RKO (cell line): Measurements from ENCODE around the gene PPOX.

Experiments
- DNase-seq: peaks from one replicate; pipeline ENCODE4 v3.0.0-alpha.2; 2016; ENCODE audit warnings: low spot score

The PPOX gene

DNA sequence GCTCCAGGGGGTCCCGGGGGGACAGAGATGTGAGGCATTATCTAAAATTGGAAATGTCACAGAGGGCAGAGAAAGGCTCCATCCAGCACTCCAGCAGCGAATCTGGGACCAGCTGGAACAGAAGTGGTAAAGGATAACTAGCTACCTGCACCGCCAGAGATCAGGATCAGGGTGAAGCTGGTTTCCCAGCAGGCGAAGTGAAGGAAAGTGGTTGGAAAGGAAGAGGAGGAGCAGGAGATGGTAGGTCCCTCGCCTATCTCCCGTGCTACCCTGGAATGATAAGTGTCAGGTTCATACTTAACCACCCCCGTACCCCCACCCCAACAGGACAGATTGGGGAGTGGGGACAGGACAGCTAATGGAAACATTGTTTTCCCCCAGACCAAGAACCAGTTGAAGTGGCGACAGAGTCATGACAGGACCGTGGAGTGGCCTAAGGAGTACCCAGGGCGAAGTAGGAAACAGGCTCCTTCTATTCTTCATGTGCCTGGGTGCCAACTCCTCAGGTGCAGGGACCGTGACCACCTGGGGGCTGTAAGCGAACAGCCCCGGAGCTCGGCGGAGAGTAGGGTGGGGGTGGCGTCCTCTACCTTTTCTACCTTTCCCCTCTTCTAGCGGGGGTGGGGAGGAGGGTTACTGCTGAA is 10.4 kb downstream of the PPOX start:
- DNase-seq: no peak

- peak; percentile 78 for DNase-seq
Observed at GRCh38 chr1:161177112-161177935, 11.1 kb downstream of the PPOX start, which contains the start of gene B4GALT3. Gene B4GALT3, minus strand, starts transcription at chr1:161177507. Its CDS starts 1,447 bp downstream, at chr1:161176060.

DNA sequence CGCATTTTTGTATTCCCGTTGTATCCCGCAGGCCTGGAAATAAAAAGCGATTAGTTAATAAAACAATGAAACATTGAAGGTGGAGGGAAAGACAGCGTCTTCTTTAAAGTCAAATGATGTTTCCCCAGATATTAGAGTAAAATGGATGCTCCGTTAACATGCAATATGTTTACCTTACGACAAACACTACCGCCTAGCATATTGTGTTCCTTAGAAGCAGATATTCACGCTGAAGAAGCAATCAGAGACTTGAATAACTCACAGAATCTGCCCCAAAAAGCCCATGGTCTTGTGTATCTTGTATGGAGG is 11.7 kb downstream of the PPOX start:
- no peak for DNase-seq

DNA sequence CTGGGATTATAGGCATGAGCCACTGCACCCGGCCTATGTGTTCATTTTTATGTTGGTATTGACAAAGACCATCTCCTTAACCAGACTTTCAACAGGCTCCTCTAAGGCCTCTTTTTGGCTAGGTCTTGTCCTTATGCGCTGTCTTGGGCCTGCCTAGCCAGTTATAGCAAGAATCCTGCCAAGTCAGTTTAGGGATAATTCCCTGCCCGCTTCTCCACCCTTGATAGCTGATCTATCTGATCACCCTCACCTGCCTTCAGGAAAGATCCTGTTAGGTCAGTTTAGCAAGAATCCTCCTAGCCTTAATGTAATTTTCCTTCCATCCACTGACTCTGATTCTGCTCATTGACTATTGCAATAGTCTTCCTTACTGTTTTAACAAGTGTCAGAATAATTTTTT is 13.5 kb downstream of the PPOX start:
- DNase-seq: no peak

DNA sequence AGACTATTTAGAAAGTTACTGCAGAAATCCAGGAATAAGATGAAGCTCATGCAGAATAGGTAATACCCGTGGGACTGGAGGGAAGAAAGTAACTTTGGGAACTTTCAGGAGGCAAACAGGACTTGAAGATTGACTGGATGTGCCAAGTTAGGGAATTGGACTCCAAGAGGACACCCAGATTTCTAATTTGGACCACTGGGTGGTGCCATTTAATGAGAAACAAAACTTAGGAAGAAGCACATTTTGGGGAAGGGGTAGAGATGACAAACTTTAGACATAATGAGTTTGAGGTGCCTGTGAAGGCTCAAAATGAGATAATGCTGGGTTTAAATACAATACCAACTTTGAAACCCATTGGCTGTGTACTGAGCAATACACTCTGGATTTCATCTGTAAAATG is 14.4 kb downstream of the PPOX start:
- DNase-seq: no peak

DNA sequence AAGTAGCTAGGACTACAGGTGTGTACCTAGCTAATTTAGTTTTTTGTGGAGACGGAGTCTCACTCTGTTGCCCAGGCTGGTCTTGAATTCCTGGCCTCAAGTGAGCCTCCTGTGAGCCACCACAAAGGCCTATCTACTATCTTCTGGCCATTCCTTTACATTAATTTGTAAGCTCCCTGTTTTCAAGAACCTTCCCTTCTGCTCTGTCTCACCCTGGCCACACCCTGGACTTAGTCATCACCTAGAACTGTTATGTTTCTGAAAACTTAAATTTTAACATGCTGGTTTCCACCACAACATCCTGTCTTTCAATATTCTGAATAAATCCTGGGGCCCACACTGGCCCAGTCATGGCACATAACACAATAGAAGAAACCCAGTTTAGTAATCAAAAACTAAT is 16.0 kb downstream of the PPOX start:
- peak; percentile 39 for DNase-seq

GRCh38 chr1:161185282-161185682 is 19.1 kb downstream of the PPOX start:
- no peak for DNase-seq

DNA sequence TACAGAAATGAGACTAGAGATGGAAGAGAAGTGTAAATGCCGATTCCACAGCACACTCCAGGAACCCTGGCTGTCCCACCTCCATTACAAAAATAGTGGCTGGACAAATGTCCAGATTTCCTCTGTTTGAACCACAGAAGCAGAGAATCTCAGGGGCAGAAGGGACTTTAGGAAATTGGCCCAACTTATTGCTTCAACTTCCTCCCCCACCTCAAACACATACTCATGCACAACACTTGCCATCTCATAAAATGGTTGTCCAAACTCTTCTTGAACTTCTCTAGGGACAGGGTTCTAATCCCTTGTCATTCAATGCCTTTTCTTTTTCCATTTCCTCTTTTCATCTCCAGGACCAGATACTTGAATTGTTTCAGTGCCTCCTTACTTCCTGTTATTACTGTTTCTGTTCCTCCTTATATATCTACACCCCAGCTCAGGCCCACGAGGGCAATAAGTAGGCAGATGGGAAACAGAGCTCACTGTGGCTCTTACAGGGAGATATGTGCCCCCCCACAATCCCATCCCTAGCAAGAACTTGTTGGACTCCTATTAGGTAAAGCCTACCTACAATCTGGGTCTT is 19.6 kb downstream of the PPOX start:
- no peak for DNase-seq

DNA sequence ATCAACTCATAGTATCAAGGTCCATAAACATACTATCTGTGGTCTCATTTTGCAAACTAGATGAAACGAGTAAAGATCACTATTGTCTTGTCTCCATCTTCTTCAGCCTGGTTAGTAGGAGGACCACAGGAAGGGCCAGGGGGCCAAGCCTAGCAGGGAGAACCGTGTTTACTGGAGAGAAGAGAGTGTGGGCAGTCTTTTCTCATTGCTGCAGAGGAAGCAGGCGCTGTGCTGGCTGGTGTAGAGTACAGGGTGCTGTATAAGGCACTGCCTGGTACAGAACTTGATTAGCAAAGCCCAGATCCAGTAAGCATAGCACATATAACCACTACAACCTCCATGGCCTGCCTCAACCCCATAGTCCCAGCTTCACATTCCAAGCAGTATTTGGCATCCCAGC is 21.1 kb downstream of the PPOX start:
- no peak for DNase-seq

- DNase-seq: no peak
Observed at GRCh38 chr1:161188381-161188780, 22.2 kb downstream of the PPOX start.

DNA sequence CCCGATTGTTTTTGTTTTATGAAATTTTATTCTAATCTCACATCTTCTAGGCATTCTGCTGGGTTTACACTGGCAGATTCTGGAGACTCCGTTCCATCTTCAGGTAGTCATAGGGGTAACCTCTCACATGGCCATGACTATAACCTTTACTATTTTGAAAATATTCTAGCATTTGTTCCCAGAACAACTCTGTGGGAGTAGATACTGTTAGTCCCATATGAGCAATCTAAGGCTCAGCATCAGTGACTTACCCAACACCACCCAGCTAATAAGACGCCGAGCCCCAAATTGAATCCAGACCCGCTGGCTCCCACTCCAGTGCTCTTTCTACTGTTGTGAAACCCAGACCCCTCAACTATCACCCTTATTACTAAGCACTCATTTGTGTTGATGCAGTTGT is 22.8 kb downstream of the PPOX start:
- no peak for DNase-seq

DNA sequence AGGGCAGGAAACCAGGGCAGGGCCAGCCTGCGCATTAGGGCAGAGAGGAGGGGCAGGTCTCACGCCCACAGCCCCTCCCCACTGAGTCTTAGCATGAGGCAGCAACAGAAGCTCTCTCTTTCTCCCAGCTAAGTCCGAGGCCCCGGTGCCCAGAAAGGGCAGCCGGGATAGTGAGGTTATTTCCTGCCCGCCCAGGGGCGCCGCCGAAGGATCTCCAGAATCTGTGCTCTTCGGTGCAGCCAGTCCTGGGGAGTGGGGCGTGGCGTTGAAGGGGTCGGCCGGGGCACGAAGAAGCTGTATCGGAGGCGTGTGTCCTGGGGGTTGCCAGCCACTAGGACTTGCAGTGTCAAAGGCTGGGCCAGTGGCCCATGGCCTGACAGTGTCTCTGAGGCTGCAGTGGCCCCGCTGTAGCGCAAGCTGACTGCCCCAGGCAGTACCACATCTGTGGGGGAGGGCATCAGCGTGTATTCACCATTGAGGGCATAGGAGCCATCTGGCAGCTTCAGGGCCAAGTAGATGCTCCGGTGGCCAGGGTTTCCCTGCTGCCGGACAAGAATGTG is 24.8 kb downstream of the PPOX start:
- DNase-seq: no peak

DNA sequence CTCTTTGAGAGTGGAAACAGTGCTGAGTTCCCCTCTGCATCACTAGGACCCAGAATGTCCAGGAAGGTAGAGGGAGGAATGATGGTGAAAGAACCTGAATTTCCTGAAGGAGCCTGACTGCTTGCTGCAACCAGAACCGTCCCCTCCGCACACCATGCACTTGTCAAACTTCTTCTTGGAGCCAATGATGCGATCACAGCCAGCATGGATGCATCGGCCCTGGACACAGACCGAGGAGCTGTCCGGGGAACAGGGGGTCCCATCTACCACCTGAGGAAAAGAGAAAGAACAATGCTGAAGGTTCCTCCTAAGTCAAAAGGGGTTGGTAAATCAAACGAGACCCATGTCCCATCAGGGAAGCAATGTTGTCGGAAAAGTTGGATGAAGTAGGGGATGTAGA is 25.7 kb downstream of the PPOX start:
- no peak for DNase-seq

DNA sequence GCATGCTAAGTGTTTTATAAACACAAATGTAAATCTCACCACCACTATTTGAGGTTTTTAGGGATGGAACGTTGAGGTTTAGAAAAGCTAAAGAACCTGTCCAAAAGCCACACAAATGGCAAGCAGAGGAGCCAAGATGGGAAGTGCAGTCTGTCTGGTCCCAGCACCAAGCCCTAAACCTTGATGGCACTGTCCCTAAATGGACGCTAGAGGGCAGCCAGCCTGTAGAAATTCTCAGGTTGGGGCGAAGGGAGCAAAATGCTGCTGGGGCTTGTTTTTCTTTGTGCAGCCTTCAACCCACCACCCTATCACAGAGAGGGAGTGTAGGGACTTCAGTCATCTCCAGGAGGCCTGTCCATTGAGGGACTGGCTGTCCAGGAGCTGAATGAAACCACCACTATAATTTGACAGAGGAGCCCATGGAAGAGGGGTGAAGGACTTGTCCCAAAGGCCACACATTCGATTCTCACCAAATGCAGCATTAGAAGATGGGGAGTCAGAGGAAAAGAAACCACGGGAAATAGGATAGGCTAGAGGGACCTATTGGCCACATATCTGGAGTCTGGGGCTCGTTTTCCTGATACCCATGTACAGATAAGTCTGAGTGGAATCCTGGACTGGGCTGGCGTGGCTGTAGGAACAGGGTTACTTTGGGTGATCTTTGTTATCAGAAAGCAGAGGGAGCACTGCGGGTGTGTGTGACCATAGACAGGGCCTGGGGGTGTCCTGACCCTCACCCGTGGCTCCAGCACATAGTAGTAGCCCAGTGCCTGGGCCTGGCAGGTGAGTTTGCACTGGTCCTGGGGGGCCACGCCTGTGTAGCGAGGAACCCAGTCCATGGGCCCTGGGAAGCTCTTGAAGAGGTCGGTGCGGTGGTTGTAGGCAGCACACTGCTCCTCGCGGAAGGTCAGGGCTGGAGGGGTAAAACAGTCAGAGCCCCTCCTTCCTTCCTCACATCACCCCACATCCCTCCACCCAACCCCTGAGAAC is 26.5 kb downstream of the PPOX start:
- peak; percentile 78 for DNase-seq

- no peak for DNase-seq
Observed at GRCh38 chr1:161193561-161194235, 27.5 kb downstream of the PPOX start.

- no peak for DNase-seq
Observed at GRCh38 chr1:161195171-161195570, 28.9 kb downstream of the PPOX start.

GRCh38 chr1:161196111-161196510 is 29.9 kb downstream of the PPOX start:
- no peak for DNase-seq

- no peak for DNase-seq
Observed at GRCh38 chr1:161196521-161197451, 30.6 kb downstream of the PPOX start.

DNA sequence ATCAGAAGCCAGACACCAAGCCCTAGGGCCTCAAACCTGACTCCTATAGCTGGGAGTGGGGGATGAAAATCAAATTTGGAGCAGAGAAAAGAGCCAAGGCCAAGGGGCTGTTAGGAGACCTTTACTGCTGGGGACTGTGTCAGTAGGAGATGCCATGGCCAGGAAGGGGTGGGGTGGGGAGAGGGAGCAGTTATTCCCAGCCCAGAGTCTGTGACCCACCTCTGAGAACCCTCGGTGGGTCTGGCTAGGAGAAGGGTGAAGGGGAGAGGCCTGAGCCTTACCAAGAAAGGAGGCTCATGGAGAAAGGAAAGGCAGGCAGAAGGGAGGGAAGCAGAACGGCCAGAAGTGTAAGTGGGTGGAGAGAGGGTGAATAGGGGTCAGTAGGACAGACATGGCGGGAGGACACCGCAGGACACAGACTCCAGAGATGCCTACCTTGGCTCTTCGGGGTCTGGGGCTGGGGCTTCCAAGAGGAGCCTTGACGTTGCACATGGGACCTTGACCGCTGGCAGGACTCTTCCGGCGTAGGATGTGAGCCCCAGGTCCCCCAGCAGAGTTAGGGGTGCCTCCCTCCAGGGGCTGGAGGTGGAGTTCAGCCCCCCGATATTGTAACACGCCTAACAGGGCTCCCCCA is 31.5 kb downstream of the PPOX start:
- DNase-seq: no peak
